Spleen (tissue), 7 donors: ENCODE measurements around the gene UNC93A.

Experiments
- POLR2A ChIP-seq, 3 donors: fragments of 450-650 bp; IDR thresholded peaks; one replicate each; pipeline ENCODE4 v1.5.1; 2017; ENCODE audit warnings: antibody characterized with exemption in 3 of 3, mild to moderate bottlenecking in 1 of 3
- POLR2AphosphoS5 ChIP-seq, 3 donors: sonication (generic); formaldehyde crosslinking; IDR thresholded peaks; one replicate each; pipeline ENCODE4 v1.5.1; 2017; ENCODE audit warnings: antibody characterized with exemption in 3 of 3
- TF ChIP-seq, protein P1 (sequence below), 11 experiments: fragments of 200-600 bp in 7 of 11; fragments of 450-650 bp in 4 of 11; sonication (generic) in 4 of 11; IDR thresholded peaks in 8 of 11; conservative IDR thresholded peaks in 3 of 11; 1 replicate in 7 of 11; 2 replicates in 4 of 11; pipeline versions ENCODE4 v1.4.0 to v1.8.0; 2016 to 2021; ENCODE audit warnings: antibody characterized with exemption in 11 of 11, inconsistent platforms in 4 of 11, mild to moderate bottlenecking in 1 of 11
- donor health status: DM: no; HTN: no; CAD: no; lungs with moderate emphysema.
- donor health status: DM: no; HTN: no; CAD: no.
- donor health status: DM: no; HTN: no; CAD: no.

DNA sequence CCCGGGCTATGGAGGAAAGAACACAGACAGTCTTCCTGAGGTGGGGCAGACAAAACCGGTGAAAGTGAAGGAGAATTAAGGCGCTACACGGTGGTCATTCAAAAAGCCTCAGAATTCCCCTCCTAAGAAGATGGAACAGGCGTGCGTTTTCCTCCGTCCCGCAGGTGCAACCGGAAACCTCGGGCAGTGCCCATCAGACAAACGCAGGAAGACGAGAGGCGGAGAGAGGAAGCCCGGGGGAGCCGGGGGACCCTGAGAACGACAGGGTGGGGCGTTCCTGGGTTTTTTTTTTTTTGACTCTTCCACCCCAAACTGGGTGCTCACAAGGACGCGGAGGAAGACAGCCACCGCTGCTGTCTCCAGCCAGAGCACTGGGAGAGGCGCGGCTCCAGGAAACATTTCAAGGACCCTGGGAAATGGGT, 59.2 kb downstream of the UNC93A start:
- TF ChIP-seq, protein P1, sequence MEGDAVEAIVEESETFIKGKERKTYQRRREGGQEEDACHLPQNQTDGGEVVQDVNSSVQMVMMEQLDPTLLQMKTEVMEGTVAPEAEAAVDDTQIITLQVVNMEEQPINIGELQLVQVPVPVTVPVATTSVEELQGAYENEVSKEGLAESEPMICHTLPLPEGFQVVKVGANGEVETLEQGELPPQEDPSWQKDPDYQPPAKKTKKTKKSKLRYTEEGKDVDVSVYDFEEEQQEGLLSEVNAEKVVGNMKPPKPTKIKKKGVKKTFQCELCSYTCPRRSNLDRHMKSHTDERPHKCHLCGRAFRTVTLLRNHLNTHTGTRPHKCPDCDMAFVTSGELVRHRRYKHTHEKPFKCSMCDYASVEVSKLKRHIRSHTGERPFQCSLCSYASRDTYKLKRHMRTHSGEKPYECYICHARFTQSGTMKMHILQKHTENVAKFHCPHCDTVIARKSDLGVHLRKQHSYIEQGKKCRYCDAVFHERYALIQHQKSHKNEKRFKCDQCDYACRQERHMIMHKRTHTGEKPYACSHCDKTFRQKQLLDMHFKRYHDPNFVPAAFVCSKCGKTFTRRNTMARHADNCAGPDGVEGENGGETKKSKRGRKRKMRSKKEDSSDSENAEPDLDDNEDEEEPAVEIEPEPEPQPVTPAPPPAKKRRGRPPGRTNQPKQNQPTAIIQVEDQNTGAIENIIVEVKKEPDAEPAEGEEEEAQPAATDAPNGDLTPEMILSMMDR (IDR thresholded peaks at IDR 0.05 in 8 of 11, conservative IDR thresholded peaks at IDR 0.05 in 3 of 11) = no peak
- TF ChIP-seq POLR2AphosphoS5 (IDR thresholded peaks at IDR 0.05) (peak in 1 of 3 donors; percentile 15), POLR2A (IDR thresholded peaks at IDR 0.05) (no peak)
